ENCODE data around the gene TRPM8.
"Not testable (repeated sequence)": the region's sequence is repeated elsewhere in the genome, so short reads cannot be mapped to it uniquely, and the experiment has no call there.

TRPM8 gene

DNA sequence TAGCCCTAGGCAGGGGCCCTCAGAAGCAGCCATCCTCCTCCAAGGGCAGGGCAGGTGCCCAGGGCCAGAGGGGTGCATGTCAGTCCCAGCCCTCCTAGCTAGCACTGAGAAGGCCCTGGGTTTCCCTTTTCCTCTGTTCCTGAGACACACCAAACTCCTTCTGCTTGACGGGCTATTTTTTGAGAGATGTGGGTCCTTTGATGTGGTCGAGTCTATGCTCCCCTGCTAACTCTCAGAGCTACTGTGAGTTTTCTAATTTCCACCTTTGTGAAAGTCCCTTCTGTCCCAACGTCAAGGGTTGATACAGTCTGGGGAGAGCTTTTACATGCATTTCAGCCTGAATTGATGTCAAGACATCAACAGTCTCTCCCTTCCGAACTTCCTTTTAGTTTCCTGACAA is 51.4 kb downstream of the TRPM8 start:
- no peak overlapping the region for H3K4me3 ChIP-seq (ENCODE audit: low read depth, low read length)
- no peak for DNase-seq (ENCODE audit: low read depth)

DNA sequence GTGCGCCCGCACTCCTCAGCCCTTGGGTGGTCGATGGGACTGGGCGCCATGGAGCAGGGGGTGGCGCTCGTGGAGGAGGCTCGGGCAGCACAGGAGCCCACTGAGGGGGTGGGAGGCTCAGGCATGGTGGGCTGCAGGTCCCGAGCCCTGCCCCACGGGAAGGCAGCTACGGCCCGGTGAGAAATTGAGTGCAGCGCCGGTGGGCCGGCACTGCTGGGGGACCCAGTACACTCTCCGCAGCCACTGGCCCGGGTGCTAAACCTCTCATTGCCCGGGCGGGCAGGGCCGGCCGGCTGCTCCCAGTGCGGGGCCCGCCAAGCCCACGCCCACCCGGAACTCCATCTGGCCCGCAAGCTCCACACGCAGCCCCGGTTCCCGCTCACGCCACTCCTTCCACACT is 55.3 kb downstream of the TRPM8 start:
- H3K4me3 ChIP-seq (ENCODE audit: low read depth, low read length); DNase-seq (ENCODE audit: low read depth): not testable (repeated sequence)

GRCh38 chr2:233972941-233973575 is 55.9 kb downstream of the TRPM8 start:
- DNase-seq (ENCODE audit: low read depth) = no peak
- no peak overlapping the region for H3K4me3 ChIP-seq (ENCODE audit: low read depth, low read length)

- no peak for DNase-seq (ENCODE audit: low read depth)
- H3K4me3 ChIP-seq (ENCODE audit: low read depth, low read length) = no peak overlapping the region
Measured at GRCh38 chr2:233973786-233974185, 56.6 kb downstream of the TRPM8 start.

GRCh38 chr2:233974530-233975071 is 57.4 kb downstream of the TRPM8 start:
- DNase-seq (ENCODE audit: low read depth) = peak; percentile 90
- H3K4me3 ChIP-seq (ENCODE audit: low read depth, low read length) = no peak overlapping the region

- no peak overlapping the region for H3K4me3 ChIP-seq (ENCODE audit: low read depth, low read length)
- no peak for DNase-seq (ENCODE audit: low read depth)
Measured at GRCh38 chr2:233976087-233976486, 58.9 kb downstream of the TRPM8 start.

GRCh38 chr2:233976690-233977294 is 59.6 kb downstream of the TRPM8 start:
- DNase-seq (ENCODE audit: low read depth) = no peak
- no peak overlapping the region for H3K4me3 ChIP-seq (ENCODE audit: low read depth, low read length)

DNA sequence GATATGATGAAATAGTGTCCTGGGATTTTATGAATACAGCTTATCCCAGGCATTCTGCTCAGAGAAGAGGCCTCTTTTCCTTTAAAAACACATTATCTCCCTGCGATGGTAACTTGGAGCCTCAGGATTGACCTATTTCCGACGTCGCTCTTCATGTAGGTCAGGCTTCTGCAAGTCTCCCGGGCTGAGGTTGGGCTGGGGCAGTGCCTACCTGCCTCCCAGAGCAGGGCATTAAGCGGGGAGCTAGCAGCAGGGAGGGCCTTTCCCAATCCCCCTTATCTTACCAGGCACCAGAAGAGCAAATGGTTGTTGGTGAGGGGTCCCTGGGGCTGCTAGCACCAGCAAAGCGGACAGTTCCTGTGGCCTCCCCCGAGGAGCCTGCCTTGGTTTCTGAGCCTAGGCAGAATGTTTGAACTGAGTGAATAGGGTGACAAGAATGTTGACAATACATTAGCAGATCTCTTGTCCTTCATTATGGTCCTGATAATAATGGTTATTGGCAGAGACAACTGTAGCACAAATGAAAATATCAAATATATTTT is 60.2 kb downstream of the TRPM8 start:
- H3K4me3 ChIP-seq (ENCODE audit: low read depth, low read length) = no peak overlapping the region
- DNase-seq (ENCODE audit: low read depth) = no peak

DNA sequence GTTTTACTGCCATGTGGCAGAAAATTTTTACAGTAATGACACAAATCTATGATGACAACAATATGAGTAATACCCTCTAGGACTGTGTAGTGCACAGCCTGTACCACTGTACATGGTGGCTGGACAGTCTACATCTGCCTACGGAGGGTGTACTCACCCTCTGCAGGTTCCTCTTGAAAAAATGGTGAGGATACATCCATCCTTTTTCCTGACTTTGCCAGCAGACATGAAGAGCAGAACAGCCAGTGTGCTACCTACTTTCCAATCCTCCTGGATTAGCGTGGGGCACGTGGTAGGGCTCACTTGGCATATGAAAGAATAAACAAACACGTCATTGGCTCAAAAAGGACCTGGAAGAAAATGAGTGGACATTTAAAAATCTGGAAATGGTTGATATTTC is 62.6 kb downstream of the TRPM8 start:
- no peak for DNase-seq (ENCODE audit: low read depth)
- no peak overlapping the region for H3K4me3 ChIP-seq (ENCODE audit: low read depth, low read length)

DNA sequence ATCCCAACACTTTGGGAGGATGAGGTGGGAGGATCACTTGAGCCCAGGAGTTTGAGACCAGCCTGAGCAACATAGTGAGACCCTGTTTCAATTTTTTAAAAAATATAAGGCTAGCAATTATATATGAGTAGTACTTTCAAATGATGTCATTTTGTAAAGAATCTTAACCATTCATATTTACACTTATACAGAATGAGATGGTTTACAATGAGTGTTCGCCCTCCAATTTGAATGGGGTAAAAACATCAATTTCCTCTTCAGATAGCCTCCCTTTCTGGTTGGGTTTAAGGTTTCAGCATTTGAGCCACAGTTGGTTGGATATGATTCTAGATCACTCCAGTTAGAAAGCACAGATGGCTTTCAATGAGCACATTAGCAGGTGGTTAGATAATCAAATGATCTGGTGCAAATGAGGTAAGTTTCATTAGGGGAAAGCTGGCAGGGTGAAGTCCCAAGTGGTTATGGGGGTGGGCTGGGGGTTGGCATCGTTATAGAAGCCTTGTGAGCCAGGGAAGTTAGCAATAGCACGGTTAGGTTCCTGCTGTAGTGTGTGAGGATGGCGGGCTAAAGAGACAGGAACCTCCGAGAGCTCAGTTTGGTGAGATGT is 63.9 kb downstream of the TRPM8 start:
- DNase-seq (ENCODE audit: low read depth) = no peak
- no peak overlapping the region for H3K4me3 ChIP-seq (ENCODE audit: low read depth, low read length)

- no peak overlapping the region for H3K4me3 ChIP-seq (ENCODE audit: low read depth, low read length)
- no peak for DNase-seq (ENCODE audit: low read depth)
Measured at GRCh38 chr2:233981574-233982420, 64.6 kb downstream of the TRPM8 start.

GRCh38 chr2:233982421-233983121 is 65.4 kb downstream of the TRPM8 start:
- H3K4me3 ChIP-seq (ENCODE audit: low read depth, low read length) = no peak overlapping the region
- peak; percentile 69 for DNase-seq (ENCODE audit: low read depth)

GRCh38 chr2:233983445-233983844 is 66.3 kb downstream of the TRPM8 start:
- no peak for DNase-seq (ENCODE audit: low read depth)

GRCh38 chr2:233988581-233988980 is 71.4 kb downstream of the TRPM8 start:
- DNase-seq (ENCODE audit: low read depth) = no peak
- no peak overlapping the region for H3K4me3 ChIP-seq (ENCODE audit: low read depth, low read length)

More at GRCh38 chr2:233983445-233983844, 66.3 kb downstream of the TRPM8 start:
- no peak overlapping the region for H3K4me3 ChIP-seq (ENCODE audit: low read depth, low read length)

GRCh38 chr2:233989221-233989858 is 72.2 kb downstream of the TRPM8 start:
- DNase-seq (ENCODE audit: low read depth) = no peak
- no peak overlapping the region for H3K4me3 ChIP-seq (ENCODE audit: low read depth, low read length)

GRCh38 chr2:233990261-233990798 is 73.2 kb downstream of the TRPM8 start:
- DNase-seq (ENCODE audit: low read depth) = no peak
- no peak overlapping the region for H3K4me3 ChIP-seq (ENCODE audit: low read depth, low read length)

DNA sequence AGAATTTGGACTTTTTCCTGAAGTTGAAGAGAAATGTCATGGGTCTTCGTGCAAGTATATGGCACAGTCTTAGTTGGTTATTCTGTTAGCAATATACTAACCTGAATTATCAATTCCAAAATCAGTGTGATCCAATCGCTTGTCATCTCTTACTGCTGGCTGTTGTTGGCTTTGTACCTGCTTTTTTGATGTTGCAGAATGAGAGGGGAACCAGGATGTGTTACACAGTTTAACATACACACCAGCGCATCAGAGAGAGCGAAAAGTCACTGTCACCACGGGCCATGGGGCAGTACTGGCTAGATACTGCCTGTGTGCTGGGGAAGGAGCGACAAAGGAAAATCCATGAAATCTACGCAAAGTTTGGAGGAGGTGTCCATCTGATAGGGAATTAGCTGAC is 74.0 kb downstream of the TRPM8 start:
- no peak overlapping the region for H3K4me3 ChIP-seq (ENCODE audit: low read depth, low read length)
- no peak for DNase-seq (ENCODE audit: low read depth)

DNA sequence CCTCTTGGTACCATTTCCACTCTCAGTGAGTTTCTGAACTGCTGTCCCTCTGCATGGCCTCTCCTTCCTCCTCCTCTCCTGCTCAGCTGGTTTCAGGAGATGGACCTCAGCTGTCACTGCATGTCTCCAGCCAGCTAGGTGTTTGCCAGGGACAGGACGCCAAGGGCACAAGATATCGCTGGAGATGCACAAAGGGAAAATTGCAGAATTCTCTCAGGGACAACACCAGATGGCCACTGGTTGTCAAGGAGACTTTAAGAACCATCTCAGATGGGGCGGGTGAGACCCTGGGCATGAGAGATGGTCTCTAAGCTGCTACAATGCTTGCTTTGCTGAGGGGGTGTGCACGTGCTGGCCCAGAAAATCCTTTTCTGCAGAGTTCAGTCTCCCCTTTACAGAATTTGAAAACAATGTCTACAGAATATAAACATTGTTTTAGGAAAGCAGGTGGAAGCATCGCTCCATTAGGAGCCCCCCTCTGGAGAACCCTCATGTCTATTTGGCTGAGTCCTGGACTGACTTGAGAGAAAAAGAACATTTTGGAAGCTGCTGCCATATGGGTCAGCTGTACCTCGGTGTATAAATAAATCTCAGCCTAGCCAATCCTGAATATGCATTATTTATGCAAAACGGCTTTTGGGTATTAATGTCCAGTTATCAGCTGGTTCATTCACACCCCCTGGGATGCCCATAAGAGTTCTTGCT is 75.5 kb downstream of the TRPM8 start:
- no peak overlapping the region for H3K4me3 ChIP-seq (ENCODE audit: low read depth, low read length)
- no peak for DNase-seq (ENCODE audit: low read depth)

Measured in skeletal muscle cell (primary cell).